Effector memory CD8-positive, alpha-beta T cell (primary cell): Measurements from ENCODE around the gene PLEKHS1.
"Not testable (repeated sequence)": the region's sequence is repeated elsewhere in the genome, so short reads cannot be mapped to it uniquely, and the experiment has no call there.

ENCODE experiments used
- ATAC-seq: fragments of 150-1000 bp; cut with Tn5 transposase; replicated peaks from 2 replicates; pipeline ENCODE4 v1.10.0; 2021; ENCODE audit warnings: mild to moderate bottlenecking, moderate library complexity
- DNase-seq, 3 experiments: peaks; one replicate each; pipeline ENCODE4 v3.0.0; 2021
- H3K27ac Mint-ChIP-seq, 2 donors: one replicate each; pipeline ENCODE4 v1.8.0; 2022; ENCODE audit warnings: mild to moderate bottlenecking in 2 of 2, mixed read lengths in 2 of 2, moderate library complexity in 2 of 2
- H3K27me3 Mint-ChIP-seq, 2 donors: one replicate each; pipeline ENCODE4 v1.8.0; 2022; ENCODE audit warnings: mixed read lengths in 2 of 2
- H3K36me3 Mint-ChIP-seq: one replicate; pipeline ENCODE4 v1.8.0; 2022; ENCODE audit warnings: mild to moderate bottlenecking, moderate library complexity, mixed read lengths; ENCODE audit not compliant: insufficient read depth
- H3K4me1 Mint-ChIP-seq, 2 donors: one replicate each; pipeline ENCODE4 v1.8.0; 2022; ENCODE audit warnings: low read depth in 2 of 2, mixed read lengths in 2 of 2
- H3K4me3 Mint-ChIP-seq, 2 donors: one replicate each; pipeline ENCODE4 v1.8.0; 2022; ENCODE audit warnings: mild to moderate bottlenecking in 2 of 2, mixed read lengths in 2 of 2, moderate library complexity in 2 of 2
- H3K9me3 Mint-ChIP-seq, 2 donors: one replicate each; pipeline ENCODE4 v1.8.0; 2022; ENCODE audit warnings: mixed read lengths in 2 of 2

PLEKHS1 gene

DNA sequence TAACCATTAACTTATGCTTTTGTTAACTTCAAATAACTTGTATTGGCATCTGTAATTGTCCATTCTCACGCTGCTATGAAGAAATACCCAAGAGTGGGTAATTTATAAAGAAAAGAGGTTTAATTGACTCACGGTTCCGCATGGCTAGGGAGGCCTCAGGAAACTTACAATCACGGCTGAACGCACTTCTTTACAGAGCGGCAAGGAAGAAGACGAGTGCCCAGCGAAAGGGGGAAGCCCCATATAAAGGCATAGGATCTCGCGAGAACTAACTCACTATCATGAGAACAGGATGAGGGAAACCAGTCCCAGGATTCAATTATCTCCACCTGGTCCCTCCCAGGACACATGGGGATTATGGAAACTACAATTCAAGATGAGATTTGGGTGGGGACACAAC, 77.1 kb downstream of the PLEKHS1 start:
- not testable (repeated sequence) for DNase-seq, H3K9me3 Mint-ChIP-seq, H3K4me3 Mint-ChIP-seq, ATAC-seq, H3K27me3 Mint-ChIP-seq, H3K36me3 Mint-ChIP-seq, H3K4me1 Mint-ChIP-seq, H3K27ac Mint-ChIP-seq
